Right lobe of liver (tissue), 4 donors: ENCODE data around the gene NHSL2.

ENCODE experiments used
- POLR2A ChIP-seq: fragments of 450-650 bp; IDR thresholded peaks from one replicate; pipeline ENCODE4 v1.6.1; 2017; ENCODE audit warnings: antibody characterized with exemption, mild to moderate bottlenecking
- TF ChIP-seq, protein P1 (sequence below), 4 donors: fragments of 200-600 bp in 3 of 4; fragments of 450-650 bp in 1 of 4; IDR thresholded peaks; one replicate each; pipeline versions ENCODE4 v1.5.1 to v1.8.0; 2016 to 2022; ENCODE audit warnings: antibody characterized with exemption in 4 of 4, mild to moderate bottlenecking in 2 of 4
- donor health status: DM: no; HTN: no; CAD: no.
- donor health status: DM: no; HTN: no; CAD: no.
- donor health status: DM: no; HTN: yes; CAD: no.

DNA sequence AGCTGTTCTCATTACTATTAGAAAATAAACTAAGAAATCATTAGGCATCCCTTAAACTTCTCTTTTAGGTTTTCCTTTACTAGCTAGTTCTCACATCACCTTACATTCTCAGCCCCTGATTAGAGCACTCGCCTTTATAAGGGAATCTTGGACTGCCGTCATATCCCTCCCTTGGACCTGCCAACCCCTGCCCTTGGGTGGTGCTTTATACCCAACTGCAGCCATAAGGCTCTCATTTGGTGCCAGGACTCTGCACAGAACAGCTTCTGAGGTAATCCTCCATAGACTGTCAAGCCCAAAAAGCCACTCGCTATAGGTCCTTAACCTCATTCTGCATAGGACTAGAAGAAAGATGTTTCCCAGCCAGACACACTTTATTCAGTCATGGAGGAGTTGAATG lies 67.5 kb downstream of the NHSL2 start:
- TF ChIP-seq, protein P1, sequence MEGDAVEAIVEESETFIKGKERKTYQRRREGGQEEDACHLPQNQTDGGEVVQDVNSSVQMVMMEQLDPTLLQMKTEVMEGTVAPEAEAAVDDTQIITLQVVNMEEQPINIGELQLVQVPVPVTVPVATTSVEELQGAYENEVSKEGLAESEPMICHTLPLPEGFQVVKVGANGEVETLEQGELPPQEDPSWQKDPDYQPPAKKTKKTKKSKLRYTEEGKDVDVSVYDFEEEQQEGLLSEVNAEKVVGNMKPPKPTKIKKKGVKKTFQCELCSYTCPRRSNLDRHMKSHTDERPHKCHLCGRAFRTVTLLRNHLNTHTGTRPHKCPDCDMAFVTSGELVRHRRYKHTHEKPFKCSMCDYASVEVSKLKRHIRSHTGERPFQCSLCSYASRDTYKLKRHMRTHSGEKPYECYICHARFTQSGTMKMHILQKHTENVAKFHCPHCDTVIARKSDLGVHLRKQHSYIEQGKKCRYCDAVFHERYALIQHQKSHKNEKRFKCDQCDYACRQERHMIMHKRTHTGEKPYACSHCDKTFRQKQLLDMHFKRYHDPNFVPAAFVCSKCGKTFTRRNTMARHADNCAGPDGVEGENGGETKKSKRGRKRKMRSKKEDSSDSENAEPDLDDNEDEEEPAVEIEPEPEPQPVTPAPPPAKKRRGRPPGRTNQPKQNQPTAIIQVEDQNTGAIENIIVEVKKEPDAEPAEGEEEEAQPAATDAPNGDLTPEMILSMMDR (IDR thresholded peaks at IDR 0.05) = no peak
- TF ChIP-seq POLR2A = no peak
